K562 (cell line): ENCODE data around the gene COX4I2. TPM values are rescaled to one million over a fixed set of nuclear protein-coding genes. Genes with fewer than 3 reads are reported as not detected.

Source experiments
- CHD1 ChIP-seq: fragments of 200-600 bp; sonication (generic); IDR thresholded peaks from one replicate; pipeline ENCODE4 v1.6.1; 2012; ENCODE audit warnings: mild to moderate bottlenecking, moderate library complexity, low read length, inconsistent platforms
- GTF2E2 ChIP-seq: fragments of 200-800 bp; sonication (Bioruptor generic); IDR thresholded peaks from 2 replicates; pipeline ENCODE4 v1.6.1; 2016; ENCODE audit warnings: missing genetic modification characterization, missing compliant biosample characterization
- RBBP5 ChIP-seq: fragments of 200-600 bp; sonication (generic); IDR thresholded peaks from 2 replicates; pipeline ENCODE4 v1.6.1; 2012; ENCODE audit warnings: borderline replicate concordance, mild to moderate bottlenecking, low read length, control low read depth, inconsistent platforms; ENCODE audit not compliant: insufficient read depth, poor library complexity, severe bottlenecking
- SIN3A ChIP-seq, 2 experiments: fragments of 150-350 bp in 1 of 2; IDR thresholded peaks; 2 replicates each; pipeline ENCODE4 v1.6.1; 2011 to 2016; ENCODE audit warnings: borderline replicate concordance in 2 of 2, low read depth in 2 of 2, low read length in 2 of 2, mild to moderate bottlenecking in 2 of 2, moderate library complexity in 2 of 2; ENCODE audit not compliant: control insufficient read depth in 1 of 2
- SRSF7 ChIP-seq: fragments of 200-400 bp; formaldehyde crosslinking; optimal IDR thresholded peaks from 2 replicates; pipeline ENCODE3; 2017; ENCODE audit warnings: mild to moderate bottlenecking, low read depth, low read length
- TCF7 ChIP-seq: sonication (generic); IDR thresholded peaks from 2 replicates; pipeline ENCODE4 v1.6.1; 2016; ENCODE audit warnings: antibody characterized with exemption, borderline replicate concordance
- TEAD1 ChIP-seq, 2 experiments: fragments of 450-650 bp in 1 of 2; sonication (generic) in 1 of 2; formaldehyde crosslinking; IDR thresholded peaks; 2 replicates each; pipeline versions ENCODE4 v1.4.0 to v1.8.0; 2020 to 2022; ENCODE audit warnings: mild to moderate bottlenecking in 2 of 2, missing genetic modification reagents in 1 of 2
- polyA plus RNA-seq, 8 experiments: library from polyadenylated mRNA; depleted of rRNA in 4 of 8; stranded (reverse) in 5 of 8; unstranded in 3 of 8; fragments of >200 nt; fragmentation: Nextera tagmentation in 2 of 8; fragmentation: Illumina TruSeq in 1 of 8; extraction: Ambion mirVana in 2 of 8; extraction: Trizol in 1 of 8; gene quantifications; 2 replicates each; pipeline versions ENCODE4 v1.2.1 to v1.2.3, GENCODE V29; 2011 to 2014; ENCODE audit warnings: inconsistent platforms in 1 of 8, missing spikeins in 1 of 8
- total RNA-seq, 7 experiments: library from RNA; depleted of rRNA in 6 of 7; stranded (reverse); fragments of >200 nt in 6 of 7; fragmentation: Illumina TruSeq in 2 of 7; extraction: Trizol in 2 of 7; gene quantifications; 2 replicates each; pipeline versions ENCODE4 v1.2.1 to v1.2.3, GENCODE V29; 2011 to 2021; ENCODE audit warnings: low replicate concordance in 1 of 7
- TF ChIP-seq, protein P1 (sequence below): fragments of 200-600 bp; sonication (generic); IDR thresholded peaks from one replicate; pipeline ENCODE4 v1.6.1; 2012; ENCODE audit warnings: mild to moderate bottlenecking, low read depth, low read length, inconsistent platforms
- TF ChIP-seq, protein P2 (sequence below): fragments of 200-800 bp; sonication (Bioruptor generic); IDR thresholded peaks from 2 replicates; pipeline ENCODE4 v1.6.1; 2017; ENCODE audit warnings: missing genetic modification characterization, missing compliant biosample characterization
- TF ChIP-seq, protein P3 (sequence below), 3 experiments: fragments of 200-800 bp in 1 of 3; sonication (Bioruptor generic) in 1 of 3; sonication (generic) in 1 of 3; formaldehyde crosslinking in 1 of 3; IDR thresholded peaks; 2 replicates each; pipeline versions ENCODE4 v1.6.1 to v1.8.0; 2016 to 2022; ENCODE audit warnings: mild to moderate bottlenecking in 2 of 3, missing compliant biosample characterization in 2 of 3, missing genetic modification characterization in 2 of 3, missing genetic modification reagents in 1 of 3

Gene COX4I2
- total and polyA plus RNA-seq, 9 of the 15 experiments (the other 6 are each of a cell fraction or from before 2014, with no cell fraction given), result not detected

DNA sequence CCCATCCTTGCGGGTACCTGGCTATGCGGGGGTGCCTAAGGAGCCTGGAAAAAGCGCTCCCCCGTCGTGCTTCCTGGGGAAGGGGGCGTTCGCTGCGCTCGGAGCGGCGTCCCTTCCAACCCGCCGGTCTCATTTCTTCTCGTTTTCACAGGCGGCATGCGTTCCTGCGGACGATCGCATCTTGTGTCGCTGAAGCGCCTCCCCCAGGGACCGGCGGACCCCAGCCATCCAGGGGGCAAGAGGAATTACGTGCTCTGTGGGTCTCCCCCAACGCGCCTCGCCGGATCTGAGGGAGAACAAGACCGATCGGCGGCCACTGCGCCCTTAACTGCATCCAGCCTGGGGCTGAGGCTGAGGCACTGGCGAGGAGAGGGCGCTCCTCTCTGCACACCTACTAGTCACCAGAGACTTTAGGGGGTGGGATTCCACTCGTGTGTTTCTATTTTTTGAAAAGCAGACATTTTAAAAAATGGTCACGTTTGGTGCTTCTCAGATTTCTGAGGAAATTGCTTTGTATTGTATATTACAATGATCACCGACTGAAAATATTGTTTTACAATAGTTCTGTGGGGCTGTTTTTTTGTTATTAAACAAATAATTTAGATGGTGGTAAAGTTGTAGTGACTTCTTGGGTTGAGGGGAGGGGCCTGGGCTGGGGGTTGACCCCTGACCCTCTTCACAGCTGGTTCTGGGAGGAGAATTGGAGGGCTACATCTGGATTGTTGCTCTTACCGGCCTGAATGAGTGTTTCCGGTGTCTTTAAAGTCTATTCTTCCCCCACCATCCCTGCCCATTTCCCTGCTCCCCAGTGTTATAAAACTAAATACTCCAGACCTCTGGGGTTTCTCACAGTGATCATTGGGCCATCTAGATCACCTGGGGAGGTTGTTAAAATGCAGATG lies 31.6 kb upstream of the COX4I2 start (continued):
- TF ChIP-seq TEAD1 (CRISPR knock-in tag; IDR thresholded peaks at IDR 0.05), result 0 out of 4 replicates have a peak, but pooled peaks of 1 of the 2 experiments have one; percentile 42
- TF ChIP-seq SRSF7, result no peak
- TF ChIP-seq GTF2E2 (tag), result no peak
- TF ChIP-seq, protein P1, sequence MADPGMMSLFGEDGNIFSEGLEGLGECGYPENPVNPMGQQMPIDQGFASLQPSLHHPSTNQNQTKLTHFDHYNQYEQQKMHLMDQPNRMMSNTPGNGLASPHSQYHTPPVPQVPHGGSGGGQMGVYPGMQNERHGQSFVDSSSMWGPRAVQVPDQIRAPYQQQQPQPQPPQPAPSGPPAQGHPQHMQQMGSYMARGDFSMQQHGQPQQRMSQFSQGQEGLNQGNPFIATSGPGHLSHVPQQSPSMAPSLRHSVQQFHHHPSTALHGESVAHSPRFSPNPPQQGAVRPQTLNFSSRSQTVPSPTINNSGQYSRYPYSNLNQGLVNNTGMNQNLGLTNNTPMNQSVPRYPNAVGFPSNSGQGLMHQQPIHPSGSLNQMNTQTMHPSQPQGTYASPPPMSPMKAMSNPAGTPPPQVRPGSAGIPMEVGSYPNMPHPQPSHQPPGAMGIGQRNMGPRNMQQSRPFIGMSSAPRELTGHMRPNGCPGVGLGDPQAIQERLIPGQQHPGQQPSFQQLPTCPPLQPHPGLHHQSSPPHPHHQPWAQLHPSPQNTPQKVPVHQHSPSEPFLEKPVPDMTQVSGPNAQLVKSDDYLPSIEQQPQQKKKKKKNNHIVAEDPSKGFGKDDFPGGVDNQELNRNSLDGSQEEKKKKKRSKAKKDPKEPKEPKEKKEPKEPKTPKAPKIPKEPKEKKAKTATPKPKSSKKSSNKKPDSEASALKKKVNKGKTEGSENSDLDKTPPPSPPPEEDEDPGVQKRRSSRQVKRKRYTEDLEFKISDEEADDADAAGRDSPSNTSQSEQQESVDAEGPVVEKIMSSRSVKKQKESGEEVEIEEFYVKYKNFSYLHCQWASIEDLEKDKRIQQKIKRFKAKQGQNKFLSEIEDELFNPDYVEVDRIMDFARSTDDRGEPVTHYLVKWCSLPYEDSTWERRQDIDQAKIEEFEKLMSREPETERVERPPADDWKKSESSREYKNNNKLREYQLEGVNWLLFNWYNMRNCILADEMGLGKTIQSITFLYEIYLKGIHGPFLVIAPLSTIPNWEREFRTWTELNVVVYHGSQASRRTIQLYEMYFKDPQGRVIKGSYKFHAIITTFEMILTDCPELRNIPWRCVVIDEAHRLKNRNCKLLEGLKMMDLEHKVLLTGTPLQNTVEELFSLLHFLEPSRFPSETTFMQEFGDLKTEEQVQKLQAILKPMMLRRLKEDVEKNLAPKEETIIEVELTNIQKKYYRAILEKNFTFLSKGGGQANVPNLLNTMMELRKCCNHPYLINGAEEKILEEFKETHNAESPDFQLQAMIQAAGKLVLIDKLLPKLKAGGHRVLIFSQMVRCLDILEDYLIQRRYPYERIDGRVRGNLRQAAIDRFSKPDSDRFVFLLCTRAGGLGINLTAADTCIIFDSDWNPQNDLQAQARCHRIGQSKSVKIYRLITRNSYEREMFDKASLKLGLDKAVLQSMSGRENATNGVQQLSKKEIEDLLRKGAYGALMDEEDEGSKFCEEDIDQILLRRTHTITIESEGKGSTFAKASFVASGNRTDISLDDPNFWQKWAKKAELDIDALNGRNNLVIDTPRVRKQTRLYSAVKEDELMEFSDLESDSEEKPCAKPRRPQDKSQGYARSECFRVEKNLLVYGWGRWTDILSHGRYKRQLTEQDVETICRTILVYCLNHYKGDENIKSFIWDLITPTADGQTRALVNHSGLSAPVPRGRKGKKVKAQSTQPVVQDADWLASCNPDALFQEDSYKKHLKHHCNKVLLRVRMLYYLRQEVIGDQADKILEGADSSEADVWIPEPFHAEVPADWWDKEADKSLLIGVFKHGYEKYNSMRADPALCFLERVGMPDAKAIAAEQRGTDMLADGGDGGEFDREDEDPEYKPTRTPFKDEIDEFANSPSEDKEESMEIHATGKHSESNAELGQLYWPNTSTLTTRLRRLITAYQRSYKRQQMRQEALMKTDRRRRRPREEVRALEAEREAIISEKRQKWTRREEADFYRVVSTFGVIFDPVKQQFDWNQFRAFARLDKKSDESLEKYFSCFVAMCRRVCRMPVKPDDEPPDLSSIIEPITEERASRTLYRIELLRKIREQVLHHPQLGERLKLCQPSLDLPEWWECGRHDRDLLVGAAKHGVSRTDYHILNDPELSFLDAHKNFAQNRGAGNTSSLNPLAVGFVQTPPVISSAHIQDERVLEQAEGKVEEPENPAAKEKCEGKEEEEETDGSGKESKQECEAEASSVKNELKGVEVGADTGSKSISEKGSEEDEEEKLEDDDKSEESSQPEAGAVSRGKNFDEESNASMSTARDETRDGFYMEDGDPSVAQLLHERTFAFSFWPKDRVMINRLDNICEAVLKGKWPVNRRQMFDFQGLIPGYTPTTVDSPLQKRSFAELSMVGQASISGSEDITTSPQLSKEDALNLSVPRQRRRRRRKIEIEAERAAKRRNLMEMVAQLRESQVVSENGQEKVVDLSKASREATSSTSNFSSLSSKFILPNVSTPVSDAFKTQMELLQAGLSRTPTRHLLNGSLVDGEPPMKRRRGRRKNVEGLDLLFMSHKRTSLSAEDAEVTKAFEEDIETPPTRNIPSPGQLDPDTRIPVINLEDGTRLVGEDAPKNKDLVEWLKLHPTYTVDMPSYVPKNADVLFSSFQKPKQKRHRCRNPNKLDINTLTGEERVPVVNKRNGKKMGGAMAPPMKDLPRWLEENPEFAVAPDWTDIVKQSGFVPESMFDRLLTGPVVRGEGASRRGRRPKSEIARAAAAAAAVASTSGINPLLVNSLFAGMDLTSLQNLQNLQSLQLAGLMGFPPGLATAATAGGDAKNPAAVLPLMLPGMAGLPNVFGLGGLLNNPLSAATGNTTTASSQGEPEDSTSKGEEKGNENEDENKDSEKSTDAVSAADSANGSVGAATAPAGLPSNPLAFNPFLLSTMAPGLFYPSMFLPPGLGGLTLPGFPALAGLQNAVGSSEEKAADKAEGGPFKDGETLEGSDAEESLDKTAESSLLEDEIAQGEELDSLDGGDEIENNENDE, result no peak
- no peak for TF ChIP-seq TCF7
- TF ChIP-seq, protein P2, sequence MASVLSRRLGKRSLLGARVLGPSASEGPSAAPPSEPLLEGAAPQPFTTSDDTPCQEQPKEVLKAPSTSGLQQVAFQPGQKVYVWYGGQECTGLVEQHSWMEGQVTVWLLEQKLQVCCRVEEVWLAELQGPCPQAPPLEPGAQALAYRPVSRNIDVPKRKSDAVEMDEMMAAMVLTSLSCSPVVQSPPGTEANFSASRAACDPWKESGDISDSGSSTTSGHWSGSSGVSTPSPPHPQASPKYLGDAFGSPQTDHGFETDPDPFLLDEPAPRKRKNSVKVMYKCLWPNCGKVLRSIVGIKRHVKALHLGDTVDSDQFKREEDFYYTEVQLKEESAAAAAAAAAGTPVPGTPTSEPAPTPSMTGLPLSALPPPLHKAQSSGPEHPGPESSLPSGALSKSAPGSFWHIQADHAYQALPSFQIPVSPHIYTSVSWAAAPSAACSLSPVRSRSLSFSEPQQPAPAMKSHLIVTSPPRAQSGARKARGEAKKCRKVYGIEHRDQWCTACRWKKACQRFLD (CRISPR knock-in tag), result peak; percentile 65; the same call in 1 of the 2 replicates
- TF ChIP-seq, protein P3, sequence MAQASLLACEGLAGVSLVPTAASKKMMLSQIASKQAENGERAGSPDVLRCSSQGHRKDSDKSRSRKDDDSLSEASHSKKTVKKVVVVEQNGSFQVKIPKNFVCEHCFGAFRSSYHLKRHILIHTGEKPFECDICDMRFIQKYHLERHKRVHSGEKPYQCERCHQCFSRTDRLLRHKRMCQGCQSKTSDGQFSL (CRISPR knock-in tag; IDR thresholded peaks at IDR 0.05), result no peak; the same call in 1 of the 2 replicates
- TF ChIP-seq, protein P3 (tag; IDR thresholded peaks at IDR 0.05), result 0 out of 4 replicates have a peak, but pooled peaks of 1 of the 2 experiments have one; percentile 2
- peak; percentile 94 for TF ChIP-seq CHD1
- peak in 1 of 2 experiments; percentile 83; a peak in 3 of 4 replicates for TF ChIP-seq SIN3A (IDR thresholded peaks at IDR 0.05; ENCODE audit: borderline replicate concordance in 2 of 2, control insufficient read depth in 1 of 2, low read depth in 2 of 2, low read length in 2 of 2)
- peak; percentile 56 for TF ChIP-seq RBBP5
